CD4-positive, alpha-beta memory T cell (primary cell): Measurements from ENCODE around the gene PRKAG3. TPM values are rescaled to one million over a fixed set of nuclear protein-coding genes. Genes with fewer than 3 reads are reported as not detected.
A peak's percentile ranks its signal among the peaks of the same experiment; 100 is the strongest.

ENCODE experiments used
- CTCF ChIA-PET: fragments of 350-600 bp; sonication (Branson Sonifier 250); formaldehyde crosslinking; loops from one replicate; lab custom pipeline; 2021; ENCODE audit warnings: inconsistent platforms; ENCODE audit not compliant: partially characterized antibody; lab: Charles Lee
- POLR2A ChIA-PET: fragments of 350-600 bp; sonication (Branson Sonifier 250); formaldehyde crosslinking; loops from one replicate; lab custom pipeline; 2021; ENCODE audit not compliant: partially characterized antibody; lab: Charles Lee
- DNase-seq, 5 donors: peaks; one replicate each; pipeline versions ENCODE4 v3.0.0 to v3.0.0-alpha.2; 2020 to 2022; ENCODE audit warnings: mixed read lengths in 1 of 5
- H3K27ac ChIP-seq: one replicate; pipeline ENCODE4 v1.7.0; 2013; ENCODE audit warnings: low read depth, low read length
- H3K27me3 ChIP-seq: 2 replicates; pipeline ENCODE4 v1.7.0; 2013; ENCODE audit warnings: mild to moderate bottlenecking, low read length, moderate library complexity; ENCODE audit not compliant: insufficient read depth
- H3K36me3 ChIP-seq: 2 replicates; pipeline ENCODE4 v1.7.0; 2013; ENCODE audit warnings: mild to moderate bottlenecking, low read length, moderate library complexity; ENCODE audit not compliant: insufficient read depth
- H3K4me1 ChIP-seq: 2 replicates; pipeline ENCODE4 v1.7.0; 2013; ENCODE audit warnings: mild to moderate bottlenecking, low read length, moderate library complexity; ENCODE audit not compliant: insufficient read depth
- H3K4me3 ChIP-seq, 2 donors: one replicate each; pipeline ENCODE4 v1.7.0; 2013; ENCODE audit warnings: low read length in 2 of 2, mild to moderate bottlenecking in 1 of 2
- H3K9me3 ChIP-seq, 2 donors: one replicate each; pipeline ENCODE4 v1.7.0; 2013; ENCODE audit warnings: low read length in 2 of 2, control low read depth in 1 of 2; ENCODE audit not compliant: control insufficient read depth in 1 of 2
- H3K27ac Mint-ChIP-seq, 7 donors: one replicate each; pipeline ENCODE4 v1.8.0; 2020 to 2021; ENCODE audit warnings: mixed read lengths in 7 of 7, mild to moderate bottlenecking in 6 of 7, inconsistent platforms in 3 of 7, moderate library complexity in 3 of 7
- H3K27me3 Mint-ChIP-seq, 2 donors: one replicate each; pipeline ENCODE4 v1.8.0; 2020 to 2021; ENCODE audit warnings: mixed read lengths in 2 of 2
- H3K36me3 Mint-ChIP-seq, 2 donors: one replicate each; pipeline ENCODE4 v1.8.0; 2020 to 2021; ENCODE audit warnings: mixed read lengths in 2 of 2, inconsistent platforms in 1 of 2, mild to moderate bottlenecking in 1 of 2
- H3K4me1 Mint-ChIP-seq, 4 donors: one replicate each; pipeline ENCODE4 v1.8.0; 2020 to 2021; ENCODE audit warnings: mixed read lengths in 4 of 4, mild to moderate bottlenecking in 1 of 4
- H3K4me3 Mint-ChIP-seq, 8 donors: one replicate each; pipeline ENCODE4 v1.8.0; 2020 to 2021; ENCODE audit warnings: mixed read lengths in 8 of 8, mild to moderate bottlenecking in 7 of 8, moderate library complexity in 6 of 8, inconsistent platforms in 3 of 8
- H3K9me3 Mint-ChIP-seq, 8 donors: one replicate each; pipeline ENCODE4 v1.8.0; 2020 to 2021; ENCODE audit warnings: mixed read lengths in 8 of 8, mild to moderate bottlenecking in 5 of 8, inconsistent platforms in 3 of 8, moderate library complexity in 1 of 8
- intact Hi-C: fragments of 100-400 bp; cut with micrococcal nuclease; formaldehyde crosslinking; loops from one replicate; pipeline ENCODE4 v1.15.1; 2023
- polyA plus RNA-seq, 2 donors: library from polyadenylated mRNA; unstranded; fragments of 300-500 nt; fragmentation: Illumina TruSeq; gene quantifications; one replicate each; pipeline ENCODE4 v1.2.3, GENCODE V29; 2021
- total RNA-seq, 2 experiments: library from RNA; stranded (reverse); gene quantifications; one replicate each; pipeline ENCODE4 v1.2.3, GENCODE V29; 2021

PRKAG3 gene
- total and polyA plus RNA-seq, 4 experiments from 2014 or later: not detected

GRCh38 chr2:218858671-218859555 lies 27.3 kb upstream of the PRKAG3 start:
- ChIA-PET POLR2A (interaction anchor here (0.6 to 1.4 kb wide), 2 partner anchors 34 to 37 kb away, joined by 3 to 4 read pairs; no protein-coding TSS in a partner anchor), CTCF (interaction anchor here (0.9 to 2.4 kb wide), 3 partner anchors 10 to 39 kb away, joined by 3 to 11 read pairs (median 10); no protein-coding TSS in a partner anchor)
- DNase-seq: no peak
- no peak overlapping the region for H3K27ac Mint-ChIP-seq
- peaks cover 38% of the 10 kb centered on the region for H3K27me3 ChIP-seq
- H3K9me3 Mint-ChIP-seq: no peaks in the 10 kb centered on the region
- H3K27ac ChIP-seq: no peak overlapping the region
- peaks cover 13 to 38% (median 19%) of the 10 kb centered on the region in 4 donors for H3K4me1 Mint-ChIP-seq
- peaks cover 22% of the 10 kb centered on the region for H3K4me1 ChIP-seq
- peaks cover 51 to 79% of the 10 kb centered on the region in 2 donors for H3K27me3 Mint-ChIP-seq
- no peaks in the 10 kb centered on the region for H3K9me3 ChIP-seq
- H3K36me3 Mint-ChIP-seq: no peaks in the 10 kb centered on the region
- peak overlapping the region; percentile 58 to 84 (median 73) for H3K4me3 Mint-ChIP-seq
- no peaks in the 10 kb centered on the region for H3K36me3 ChIP-seq
- intact Hi-C loops: no loop called here
- H3K4me3 ChIP-seq: no peak overlapping the region

GRCh38 chr2:218858138-218858445 lies 26.5 kb upstream of the PRKAG3 start:
- POLR2A ChIA-PET: interaction anchor here (0.6 to 1.4 kb wide), 2 partner anchors 34 to 38 kb away, joined by 3 to 4 read pairs; no protein-coding TSS in a partner anchor

GRCh38 chr2:218857371-218858137 lies 26.0 kb upstream of the PRKAG3 start:
- intact Hi-C loops: no loop called here
- Mint-ChIP-seq H3K27ac (no peak overlapping the region), H3K27me3 (peaks cover 53 to 77% of the 10 kb centered on the region in 2 donors), H3K4me1 (peaks cover 13 to 38% (median 20%) of the 10 kb centered on the region in 4 donors), H3K9me3 (no peaks in the 10 kb centered on the region), H3K36me3 (no peaks in the 10 kb centered on the region), H3K4me3 (no peak overlapping the region)
- Histone ChIP-seq H3K9me3 (no peaks in the 10 kb centered on the region), H3K27me3 (peaks cover 42% of the 10 kb centered on the region), H3K4me1 (peaks cover 22% of the 10 kb centered on the region), H3K36me3 (no peaks in the 10 kb centered on the region), H3K27ac (no peak overlapping the region), H3K4me3 (no peak overlapping the region)
- ChIA-PET CTCF (interaction anchor here (0.9 to 2.4 kb wide), 3 partner anchors 12 to 40 kb away, joined by 3 to 11 read pairs (median 10); no protein-coding TSS in a partner anchor), POLR2A (no interaction called here)
- no peak for DNase-seq

More at GRCh38 chr2:218858138-218858445, 26.5 kb upstream of the PRKAG3 start:
- Histone ChIP-seq H3K4me3 (no peak overlapping the region), H3K27me3 (peaks cover 42% of the 10 kb centered on the region), H3K9me3 (no peaks in the 10 kb centered on the region), H3K27ac (no peak overlapping the region), H3K36me3 (no peaks in the 10 kb centered on the region), H3K4me1 (peaks cover 22% of the 10 kb centered on the region)
- Mint-ChIP-seq H3K36me3 (no peaks in the 10 kb centered on the region), H3K27me3 (peaks cover 54 to 79% of the 10 kb centered on the region in 2 donors), H3K4me3 (peak overlapping the region in 1 of 8 donors; percentile 27), H3K4me1 (peaks cover 13 to 38% (median 20%) of the 10 kb centered on the region in 4 donors), H3K9me3 (no peaks in the 10 kb centered on the region), H3K27ac (no peak overlapping the region)
- DNase-seq: no peak
- CTCF ChIA-PET: interaction anchor here (0.9 to 2.4 kb wide), 3 partner anchors 11 to 40 kb away, joined by 3 to 11 read pairs (median 10); no protein-coding TSS in a partner anchor
- intact Hi-C loops: no loop called here

- H3K4me3 ChIP-seq: no peak overlapping the region
- intact Hi-C loops: no loop called here
- no peak for DNase-seq
- H3K27ac Mint-ChIP-seq: no peak overlapping the region
- H3K9me3 ChIP-seq: no peaks in the 10 kb centered on the region
- ChIA-PET CTCF (interaction anchor here (2.4 kb wide), 1 partner anchor 19 kb away, joined by 10 read pairs; no protein-coding TSS in a partner anchor), POLR2A (no interaction called here)
- H3K27me3 Mint-ChIP-seq: peaks cover 52 to 75% of the 10 kb centered on the region in 2 donors
- peaks cover 22% of the 10 kb centered on the region for H3K4me1 ChIP-seq
- peaks cover 13 to 38% (median 20%) of the 10 kb centered on the region in 4 donors for H3K4me1 Mint-ChIP-seq
- H3K27ac ChIP-seq: no peak overlapping the region
- no peaks in the 10 kb centered on the region for H3K9me3 Mint-ChIP-seq
- H3K36me3 ChIP-seq: no peaks in the 10 kb centered on the region
- H3K4me3 Mint-ChIP-seq: no peak overlapping the region
- peaks cover 42% of the 10 kb centered on the region for H3K27me3 ChIP-seq
- no peaks in the 10 kb centered on the region for H3K36me3 Mint-ChIP-seq
Measured at GRCh38 chr2:218856896-218857243, 25.3 kb upstream of the PRKAG3 start.

GRCh38 chr2:218856167-218856895 lies 24.7 kb upstream of the PRKAG3 start:
- Histone ChIP-seq H3K4me3 (no peak overlapping the region), H3K36me3 (no peaks in the 10 kb centered on the region), H3K27me3 (peaks cover 41% of the 10 kb centered on the region), H3K9me3 (no peaks in the 10 kb centered on the region), H3K27ac (no peak overlapping the region), H3K4me1 (peaks cover 22% of the 10 kb centered on the region)
- Mint-ChIP-seq H3K4me1 (peaks cover 13 to 32% (median 19%) of the 10 kb centered on the region in 4 donors), H3K9me3 (no peaks in the 10 kb centered on the region), H3K36me3 (no peaks in the 10 kb centered on the region), H3K27me3 (peaks cover 47 to 70% of the 10 kb centered on the region in 2 donors), H3K4me3 (no peak overlapping the region), H3K27ac (peak overlapping the region in 1 of 7 donors; percentile 51)
- ChIA-PET POLR2A (no interaction called here), CTCF (interaction anchor here (1.8 to 9.3 kb wide), 3 partner anchors 20 to 41 kb away, joined by 6 to 91 read pairs (median 18); partner anchors contain the start of gene WNT10A)
- no peak for DNase-seq
- intact Hi-C loops: no loop called here

GRCh38 chr2:218855305-218856166 lies 23.9 kb upstream of the PRKAG3 start:
- Histone ChIP-seq H3K9me3 (no peaks in the 10 kb centered on the region), H3K27ac (no peak overlapping the region), H3K27me3 (peaks cover 33% of the 10 kb centered on the region), H3K36me3 (no peaks in the 10 kb centered on the region), H3K4me1 (peaks cover 15% of the 10 kb centered on the region), H3K4me3 (no peak overlapping the region)
- Mint-ChIP-seq H3K27me3 (peaks cover 46 to 68% of the 10 kb centered on the region in 2 donors), H3K4me3 (peak overlapping the region in 1 of 8 donors; percentile 13), H3K9me3 (no peaks in the 10 kb centered on the region), H3K36me3 (no peaks in the 10 kb centered on the region), H3K27ac (no peak overlapping the region), H3K4me1 (peaks cover 8 to 24% (median 13%) of the 10 kb centered on the region in 4 donors)
- intact Hi-C loops: no loop called here
- CTCF ChIA-PET: interaction anchor here (0.7 to 9.3 kb wide), 4 partner anchors 21 to 125 kb away, joined by 3 to 91 read pairs (median 12); partner anchors contain the start of gene WNT10A
- no peak for DNase-seq
- POLR2A ChIA-PET: no interaction called here
